Neural cell (in vitro differentiated cells): ENCODE results near the gene TTYH3. TPM values are rescaled to one million over a fixed set of nuclear protein-coding genes. Genes with fewer than 3 reads are reported as not detected.

Source experiments
- H2AFZ ChIP-seq: fragments of 200-600, 300-800 bp; sonication (generic), shearing (Covaris generic); 2 replicates; pipeline ENCODE4 v1.6.0; 2014; ENCODE audit warnings: low read depth, mild to moderate bottlenecking, antibody characterized with exemption, low read length, moderate library complexity
- H3F3A ChIP-seq: fragments of 200-600 bp; shearing (Covaris generic); 2 replicates; pipeline ENCODE4 v1.6.1; 2016; ENCODE audit warnings: mild to moderate bottlenecking, moderate library complexity, mixed read lengths, antibody characterized with exemption, low read length; ENCODE audit not compliant: insufficient read depth, poor library complexity, severe bottlenecking
- H3K27ac ChIP-seq: fragments of 200-600, 300-800 bp; sonication (generic), shearing (Covaris generic); 2 replicates; pipeline ENCODE4 v1.5.1; 2014; ENCODE audit warnings: mild to moderate bottlenecking, low read length, moderate library complexity
- H3K27me3 ChIP-seq: fragments of 300-800, 200-600 bp; sonication (generic), shearing (Covaris generic); 2 replicates; pipeline ENCODE4 v1.6.0; 2014; ENCODE audit warnings: mild to moderate bottlenecking, low read depth, low read length, moderate library complexity; ENCODE audit not compliant: insufficient read depth
- H3K36me3 ChIP-seq: fragments of 300-800, 200-600 bp; sonication (generic), shearing (Covaris generic); 2 replicates; pipeline ENCODE4 v1.5.1; 2014; ENCODE audit warnings: mild to moderate bottlenecking, antibody characterized with exemption, low read length, moderate library complexity; ENCODE audit not compliant: insufficient read depth
- H3K4me2 ChIP-seq: fragments of 300-800, 200-600 bp; sonication (generic), shearing (Covaris generic); 2 replicates; pipeline ENCODE4 v1.6.0; 2014; ENCODE audit warnings: mild to moderate bottlenecking, low read length
- H3K4me3 ChIP-seq: fragments of 300-800, 200-600 bp; sonication (generic), shearing (Covaris generic); 2 replicates; pipeline ENCODE4 v1.5.1; 2014; ENCODE audit warnings: mild to moderate bottlenecking, low read length, moderate library complexity
- H3K79me2 ChIP-seq: fragments of 200-600 bp; shearing (Covaris generic); replicated peaks from 2 replicates; pipeline ENCODE4 v1.6.0; 2014; ENCODE audit warnings: mild to moderate bottlenecking, low read length, moderate library complexity; ENCODE audit not compliant: insufficient read depth
- H3K9ac ChIP-seq: fragments of 300-800, 200-600 bp; sonication (generic), shearing (Covaris generic); 2 replicates; pipeline ENCODE4 v1.6.1; 2016; ENCODE audit warnings: mild to moderate bottlenecking, low read length, mixed read lengths
- H3K9me2 ChIP-seq: fragments of 200-600 bp; shearing (Covaris generic); 2 replicates; pipeline ENCODE4 v1.6.1; 2016; ENCODE audit warnings: mild to moderate bottlenecking, low read length, mixed read lengths; ENCODE audit not compliant: insufficient read depth
- H3K9me3 ChIP-seq: fragments of 200-600, 300-800 bp; sonication (generic), shearing (Covaris generic); 2 replicates; pipeline ENCODE4 v1.6.1; 2016; ENCODE audit warnings: mild to moderate bottlenecking, mixed run types, low read length, moderate library complexity, mixed read lengths
- H4K20me1 ChIP-seq: fragments of 200-600 bp; shearing (Covaris generic); 2 replicates; pipeline ENCODE4 v1.6.1; 2016; ENCODE audit warnings: mild to moderate bottlenecking, mixed run types; ENCODE audit not compliant: insufficient read depth
- EP300 ChIP-seq: fragments of 450-650 bp; conservative IDR thresholded peaks from 2 replicates; pipeline ENCODE4 v1.6.1; 2014; ENCODE audit warnings: antibody characterized with exemption, mild to moderate bottlenecking, moderate library complexity; ENCODE audit not compliant: poor library complexity, severe bottlenecking
- EZH2 ChIP-seq: fragments of 200-600, 300-800 bp; shearing (Covaris generic), sonication (generic); IDR thresholded peaks from 2 replicates; pipeline ENCODE4 v1.6.1; 2014; ENCODE audit warnings: antibody characterized with exemption, low read length, borderline replicate concordance, mild to moderate bottlenecking; ENCODE audit not compliant: insufficient read depth, poor library complexity, severe bottlenecking
- MXI1 ChIP-seq: fragments of 450-650 bp; conservative IDR thresholded peaks from 2 replicates; pipeline ENCODE4 v1.6.1; 2014; ENCODE audit warnings: antibody characterized with exemption, mild to moderate bottlenecking; ENCODE audit not compliant: poor library complexity, severe bottlenecking
- POLR2AphosphoS5 ChIP-seq: IDR thresholded peaks from 2 replicates; pipeline ENCODE4 v1.6.1; 2012
- RAD21 ChIP-seq: fragments of 450-650 bp; conservative IDR thresholded peaks from 2 replicates; pipeline ENCODE4 v1.6.1; 2014; ENCODE audit warnings: antibody characterized with exemption, mild to moderate bottlenecking, moderate library complexity
- REST ChIP-seq: IDR thresholded peaks from 2 replicates; pipeline ENCODE4 v1.6.1; 2012; ENCODE audit warnings: borderline replicate concordance
- SMC3 ChIP-seq: fragments of 450-650 bp; conservative IDR thresholded peaks from 2 replicates; pipeline ENCODE4 v1.6.1; 2014; ENCODE audit warnings: antibody characterized with exemption, mild to moderate bottlenecking, moderate library complexity; ENCODE audit not compliant: poor library complexity
- TAF1 ChIP-seq: IDR thresholded peaks from 2 replicates; pipeline ENCODE4 v1.6.1; 2012; ENCODE audit warnings: low read depth
- polyA plus RNA-seq: library from polyadenylated mRNA; depleted of rRNA; stranded (reverse); fragments of >200 nt; gene quantifications from 2 replicates; pipeline ENCODE4 v1.2.3, GENCODE V29; 2014
- TF ChIP-seq, protein P1 (sequence below): fragments of 450-650 bp; IDR thresholded peaks from 2 replicates; pipeline ENCODE4 v1.5.1; 2014; ENCODE audit warnings: antibody characterized with exemption, mild to moderate bottlenecking, moderate library complexity; ENCODE audit not compliant: poor library complexity, severe bottlenecking

TTYH3 gene
- polyA plus RNA-seq, 1 donor from 2014 or later, result 17.0 TPM

GRCh38 chr7:2592375-2592865, 39.4 kb upstream of the TTYH3 start:
- Histone ChIP-seq H3K4me3 (no peak overlapping the region), H3K4me2 (no peak overlapping the region), H3K9me3 (no peaks in the 10 kb centered on the region), H3K27me3 (no peaks in the 10 kb centered on the region), H3K36me3 (no peaks in the 10 kb centered on the region), H3K27ac (no peak overlapping the region), H3K9ac (no peak overlapping the region), H2AFZ (no peak overlapping the region), H3F3A (no peaks in the 10 kb centered on the region), H3K9me2 (no peaks in the 10 kb centered on the region), H4K20me1 (no peaks in the 10 kb centered on the region), H3K79me2 (no peaks in the 10 kb centered on the region)
- TF ChIP-seq SMC3 (no peak), EP300 (no peak), REST (no peak), POLR2AphosphoS5 (no peak), TAF1 (no peak), EZH2 (no peak), RAD21 (no peak), MXI1 (no peak)
- TF ChIP-seq, protein P1, sequence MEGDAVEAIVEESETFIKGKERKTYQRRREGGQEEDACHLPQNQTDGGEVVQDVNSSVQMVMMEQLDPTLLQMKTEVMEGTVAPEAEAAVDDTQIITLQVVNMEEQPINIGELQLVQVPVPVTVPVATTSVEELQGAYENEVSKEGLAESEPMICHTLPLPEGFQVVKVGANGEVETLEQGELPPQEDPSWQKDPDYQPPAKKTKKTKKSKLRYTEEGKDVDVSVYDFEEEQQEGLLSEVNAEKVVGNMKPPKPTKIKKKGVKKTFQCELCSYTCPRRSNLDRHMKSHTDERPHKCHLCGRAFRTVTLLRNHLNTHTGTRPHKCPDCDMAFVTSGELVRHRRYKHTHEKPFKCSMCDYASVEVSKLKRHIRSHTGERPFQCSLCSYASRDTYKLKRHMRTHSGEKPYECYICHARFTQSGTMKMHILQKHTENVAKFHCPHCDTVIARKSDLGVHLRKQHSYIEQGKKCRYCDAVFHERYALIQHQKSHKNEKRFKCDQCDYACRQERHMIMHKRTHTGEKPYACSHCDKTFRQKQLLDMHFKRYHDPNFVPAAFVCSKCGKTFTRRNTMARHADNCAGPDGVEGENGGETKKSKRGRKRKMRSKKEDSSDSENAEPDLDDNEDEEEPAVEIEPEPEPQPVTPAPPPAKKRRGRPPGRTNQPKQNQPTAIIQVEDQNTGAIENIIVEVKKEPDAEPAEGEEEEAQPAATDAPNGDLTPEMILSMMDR, result no peak

DNA sequence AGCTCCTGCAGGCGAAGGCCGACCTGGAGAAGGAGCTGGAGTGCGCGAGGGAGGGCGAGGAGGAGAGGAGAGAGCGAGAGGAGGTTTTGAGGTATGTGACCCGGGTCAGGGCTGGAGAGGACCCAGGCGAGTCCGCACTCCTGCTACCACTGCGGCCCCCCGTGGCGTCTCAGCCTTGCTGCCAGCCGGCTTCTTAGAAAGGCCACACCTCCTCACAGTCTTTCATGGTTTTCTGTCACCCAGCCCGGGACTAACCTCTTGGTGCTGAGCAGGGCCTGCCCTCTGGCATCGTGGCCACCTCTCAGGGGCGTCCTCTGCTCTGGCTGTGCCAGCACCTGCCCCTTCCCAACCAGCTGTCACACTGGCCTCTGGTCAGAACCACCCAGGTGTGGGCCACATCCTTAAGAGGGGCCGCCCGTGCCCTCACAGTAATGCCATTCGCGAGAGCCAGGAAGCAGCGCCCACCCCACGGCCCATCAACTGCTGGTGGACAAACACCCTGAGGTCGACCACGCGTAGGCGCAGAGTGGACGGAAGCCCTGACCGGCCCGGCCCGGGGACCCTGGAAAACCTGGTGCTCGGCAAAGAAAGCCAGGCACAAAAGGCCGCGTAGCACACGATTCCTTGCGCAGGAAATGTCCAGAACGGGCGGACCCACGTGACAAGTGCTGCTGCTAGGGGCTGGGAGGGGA, 38.6 kb upstream of the TTYH3 start:
- Histone ChIP-seq H3F3A (no peaks in the 10 kb centered on the region), H3K4me2 (no peak overlapping the region), H3K9ac (no peak overlapping the region), H3K9me3 (no peaks in the 10 kb centered on the region), H3K9me2 (no peaks in the 10 kb centered on the region), H3K4me3 (no peak overlapping the region), H2AFZ (no peak overlapping the region), H3K27me3 (no peaks in the 10 kb centered on the region), H3K36me3 (no peaks in the 10 kb centered on the region), H3K79me2 (no peaks in the 10 kb centered on the region), H3K27ac (no peak overlapping the region), H4K20me1 (no peaks in the 10 kb centered on the region)
- TF ChIP-seq EP300 (no peak), SMC3 (no peak), MXI1 (no peak), REST (no peak), EZH2 (no peak), POLR2AphosphoS5 (no peak), TAF1 (no peak), RAD21 (no peak)
- TF ChIP-seq, protein P1, result no peak
